DMS 273 (cell line): ENCODE measurements around the gene CMIP.

Experiments
- DNase-seq: peaks from one replicate; lab custom pipeline; 2025; ENCODE audit not compliant: unreplicated experiment; lab: John Stamatoyannopoulos, UW

CMIP gene

GRCh38 chr16:81527477-81528178 is 83.0 kb downstream of the CMIP start:
- DNase-seq: no peak

- no peak for DNase-seq
Measured at GRCh38 chr16:81528256-81528655, 83.6 kb downstream of the CMIP start.

- DNase-seq: no peak
Measured at GRCh38 chr16:81530296-81530721, 85.7 kb downstream of the CMIP start.

- no peak for DNase-seq
Measured at GRCh38 chr16:81530814-81531213, 86.2 kb downstream of the CMIP start.

GRCh38 chr16:81531419-81531821 is 86.8 kb downstream of the CMIP start:
- DNase-seq: no peak

- no peak for DNase-seq
Measured at GRCh38 chr16:81532491-81533174, 88.0 kb downstream of the CMIP start.

- no peak for DNase-seq
Measured at GRCh38 chr16:81533175-81533507, 88.5 kb downstream of the CMIP start.

GRCh38 chr16:81535679-81536360 is 91.2 kb downstream of the CMIP start:
- DNase-seq: no peak

- DNase-seq: no peak
Measured at GRCh38 chr16:81536648-81537047, 92.0 kb downstream of the CMIP start.

GRCh38 chr16:81537721-81538561 is 93.3 kb downstream of the CMIP start:
- peak; percentile 45 for DNase-seq

GRCh38 chr16:81539009-81539758 is 94.6 kb downstream of the CMIP start:
- peak; percentile 32 for DNase-seq

- DNase-seq: no peak
Measured at GRCh38 chr16:81539759-81540472, 95.3 kb downstream of the CMIP start.

GRCh38 chr16:81541314-81541713 is 96.7 kb downstream of the CMIP start:
- no peak for DNase-seq

- DNase-seq: no peak
Measured at GRCh38 chr16:81542609-81543570, 98.3 kb downstream of the CMIP start.

GRCh38 chr16:81543571-81543970 is 99.0 kb downstream of the CMIP start:
- no peak for DNase-seq

GRCh38 chr16:81544261-81544660 is 99.7 kb downstream of the CMIP start:
- DNase-seq: no peak

- no peak for DNase-seq
Measured at GRCh38 chr16:81544700-81545271, 100.2 kb downstream of the CMIP start.

- DNase-seq: no peak
Measured at GRCh38 chr16:81545470-81546250, 101.1 kb downstream of the CMIP start.
